Thyroid gland (tissue), 4 donors: ENCODE results near the gene AMZ1.

Experiments used
- CTCF ChIP-seq, 6 experiments: fragments of 200-600 bp in 3 of 6; fragments of 450-650 bp in 3 of 6; sonication (generic) in 3 of 6; IDR thresholded peaks; one replicate each; pipeline ENCODE4 v1.5.1; 2016 to 2019; ENCODE audit warnings: antibody characterized with exemption in 6 of 6, mild to moderate bottlenecking in 2 of 6, inconsistent platforms in 1 of 6, moderate library complexity in 1 of 6
- POLR2A ChIP-seq, 2 donors: fragments of 450-650 bp; IDR thresholded peaks; one replicate each; pipeline ENCODE4 v1.6.1; 2017; ENCODE audit warnings: antibody characterized with exemption in 2 of 2, mild to moderate bottlenecking in 2 of 2, moderate library complexity in 1 of 2

- TF ChIP-seq CTCF (IDR thresholded peaks at IDR 0.05) (no peak), POLR2A (IDR thresholded peaks at IDR 0.05) (no peak)
These were observed 20.0 kb downstream of the AMZ1 start for GRCh38 chr7:2708041-2708440.
